ENCODE data around the gene MEGF9. TPM values are rescaled to one million over a fixed set of nuclear protein-coding genes. Genes with fewer than 3 reads are reported as not detected.

The MEGF9 gene
- total and polyA plus RNA-seq, 9 donors = 6.3 to 12.8 (median 7.2) TPM

- no peaks in the 10 kb centered on the region for H3K27me3 ChIP-seq (ENCODE audit: control insufficient read depth, insufficient read depth, low read length)
- H3K4me1 ChIP-seq (ENCODE audit: control insufficient read depth, insufficient read depth, low read length) = no peaks in the 10 kb centered on the region
- H3K36me3 ChIP-seq (ENCODE audit: control insufficient read depth, insufficient read depth, low read length) = no peaks in the 10 kb centered on the region
- H3K4me3 ChIP-seq (ENCODE audit: low read length) = no peak overlapping the region
- no peak overlapping the region for H3K27ac ChIP-seq (ENCODE audit: low read length)
- no peaks in the 10 kb centered on the region for H3K9me3 ChIP-seq (replicated peaks; ENCODE audit: control insufficient read depth, low read depth, low read length)
- no peak for DNase-seq
These were observed 97.0 kb downstream of the MEGF9 start for GRCh38 chr9:120616966-120617935.

- H3K27ac ChIP-seq (ENCODE audit: low read length) = no peak overlapping the region
- DNase-seq = no peak
- H3K4me3 ChIP-seq (ENCODE audit: low read length) = no peak overlapping the region
- no CpG with 5 or more reads among the region's 1 CpG for WGBS (ENCODE audit: insufficient coverage)
- H3K36me3 ChIP-seq (ENCODE audit: control insufficient read depth, insufficient read depth, low read length) = no peaks in the 10 kb centered on the region
- H3K9me3 ChIP-seq (replicated peaks; ENCODE audit: control insufficient read depth, low read depth, low read length) = no peaks in the 10 kb centered on the region
- no peaks in the 10 kb centered on the region for H3K27me3 ChIP-seq (ENCODE audit: control insufficient read depth, insufficient read depth, low read length)
- H3K4me1 ChIP-seq (ENCODE audit: control insufficient read depth, insufficient read depth, low read length) = no peaks in the 10 kb centered on the region
These were observed 102.1 kb downstream of the MEGF9 start for GRCh38 chr9:120612218-120612617.

- no peaks in the 10 kb centered on the region for H3K36me3 ChIP-seq (ENCODE audit: control insufficient read depth, insufficient read depth, low read length)
- H3K4me3 ChIP-seq (ENCODE audit: low read length) = no peak overlapping the region
- WGBS (ENCODE audit: insufficient coverage) = no CpG with 5 or more reads among the region's 1 CpG
- H3K27me3 ChIP-seq (ENCODE audit: control insufficient read depth, insufficient read depth, low read length) = no peaks in the 10 kb centered on the region
- H3K27ac ChIP-seq (ENCODE audit: low read length) = no peak overlapping the region
- H3K9me3 ChIP-seq (replicated peaks; ENCODE audit: control insufficient read depth, low read depth, low read length) = no peaks in the 10 kb centered on the region
- H3K4me1 ChIP-seq (ENCODE audit: control insufficient read depth, insufficient read depth, low read length) = no peaks in the 10 kb centered on the region
- DNase-seq = no peak
These were observed 102.6 kb downstream of the MEGF9 start for GRCh38 chr9:120611690-120612068.

- H3K27ac ChIP-seq (ENCODE audit: low read length) = no peak overlapping the region
- H3K4me3 ChIP-seq (ENCODE audit: low read length) = no peak overlapping the region
- H3K36me3 ChIP-seq (ENCODE audit: control insufficient read depth, insufficient read depth, low read length) = no peaks in the 10 kb centered on the region
- no peaks in the 10 kb centered on the region for H3K9me3 ChIP-seq (replicated peaks; ENCODE audit: control insufficient read depth, low read depth, low read length)
- no peaks in the 10 kb centered on the region for H3K27me3 ChIP-seq (ENCODE audit: control insufficient read depth, insufficient read depth, low read length)
- H3K4me1 ChIP-seq (ENCODE audit: control insufficient read depth, insufficient read depth, low read length) = no peaks in the 10 kb centered on the region
- no peak for DNase-seq
These were observed 103.1 kb downstream of the MEGF9 start for GRCh38 chr9:120610975-120611689.

- DNase-seq = no peak
- peaks cover 4% of the 10 kb centered on the region for H3K36me3 ChIP-seq (ENCODE audit: control insufficient read depth, insufficient read depth, low read length)
- H3K4me3 ChIP-seq (ENCODE audit: low read length) = no peak overlapping the region
- H3K27ac ChIP-seq (ENCODE audit: low read length) = no peak overlapping the region
- whole genome bisulfite sequencing (ENCODE audit: insufficient coverage) = no CpG with 5 or more reads among the region's 2 CpGs
- no peaks in the 10 kb centered on the region for H3K27me3 ChIP-seq (ENCODE audit: control insufficient read depth, insufficient read depth, low read length)
- no peaks in the 10 kb centered on the region for H3K9me3 ChIP-seq (replicated peaks; ENCODE audit: control insufficient read depth, low read depth, low read length)
- H3K4me1 ChIP-seq (ENCODE audit: control insufficient read depth, insufficient read depth, low read length) = no peaks in the 10 kb centered on the region
These were observed 104.6 kb downstream of the MEGF9 start for GRCh38 chr9:120609636-120610035.

GRCh38 chr9:120608421-120608820 lies 105.8 kb downstream of the MEGF9 start:
- Histone ChIP-seq H3K27me3 (ENCODE audit: control insufficient read depth, insufficient read depth, low read length) (no peaks in the 10 kb centered on the region), H3K36me3 (ENCODE audit: control insufficient read depth, insufficient read depth, low read length) (peaks cover 4% of the 10 kb centered on the region), H3K9me3 (replicated peaks; ENCODE audit: control insufficient read depth, low read depth, low read length) (no peaks in the 10 kb centered on the region), H3K27ac (ENCODE audit: low read length) (no peak overlapping the region), H3K4me3 (ENCODE audit: low read length) (no peak overlapping the region), H3K4me1 (ENCODE audit: control insufficient read depth, insufficient read depth, low read length) (no peaks in the 10 kb centered on the region)
- DNase-seq = no peak

- Histone ChIP-seq H3K4me3 (ENCODE audit: low read length) (no peak overlapping the region), H3K4me1 (ENCODE audit: control insufficient read depth, insufficient read depth, low read length) (no peaks in the 10 kb centered on the region), H3K27ac (ENCODE audit: low read length) (no peak overlapping the region), H3K36me3 (ENCODE audit: control insufficient read depth, insufficient read depth, low read length) (peaks cover 4% of the 10 kb centered on the region), H3K27me3 (ENCODE audit: control insufficient read depth, insufficient read depth, low read length) (no peaks in the 10 kb centered on the region), H3K9me3 (replicated peaks; ENCODE audit: control insufficient read depth, low read depth, low read length) (no peaks in the 10 kb centered on the region)
- no peak for DNase-seq
- no CpG with 5 or more reads among the region's 1 CpG for WGBS (ENCODE audit: insufficient coverage)
These were observed 110.7 kb downstream of the MEGF9 start for GRCh38 chr9:120603591-120603990.

- Histone ChIP-seq H3K4me1 (ENCODE audit: control insufficient read depth, insufficient read depth, low read length) (no peaks in the 10 kb centered on the region), H3K9me3 (replicated peaks; ENCODE audit: control insufficient read depth, low read depth, low read length) (no peaks in the 10 kb centered on the region), H3K27me3 (ENCODE audit: control insufficient read depth, insufficient read depth, low read length) (no peaks in the 10 kb centered on the region), H3K4me3 (ENCODE audit: low read length) (no peak overlapping the region), H3K27ac (ENCODE audit: low read length) (no peak overlapping the region), H3K36me3 (ENCODE audit: control insufficient read depth, insufficient read depth, low read length) (peaks cover 4% of the 10 kb centered on the region)
- WGBS (ENCODE audit: insufficient coverage) = no CpG with 5 or more reads among the region's 1 CpG
- DNase-seq = no peak
These were observed 111.3 kb downstream of the MEGF9 start for GRCh38 chr9:120603010-120603409.

GRCh38 chr9:120593955-120594277 lies 120.4 kb downstream of the MEGF9 start:
- Histone ChIP-seq H3K27me3 (ENCODE audit: control insufficient read depth, insufficient read depth, low read length) (no peaks in the 10 kb centered on the region), H3K36me3 (ENCODE audit: control insufficient read depth, insufficient read depth, low read length) (no peaks in the 10 kb centered on the region), H3K9me3 (replicated peaks; ENCODE audit: control insufficient read depth, low read depth, low read length) (no peaks in the 10 kb centered on the region), H3K4me1 (ENCODE audit: control insufficient read depth, insufficient read depth, low read length) (no peaks in the 10 kb centered on the region), H3K4me3 (ENCODE audit: low read length) (no peak overlapping the region), H3K27ac (ENCODE audit: low read length) (no peak overlapping the region)
- no peak for DNase-seq
- no CpG with 5 or more reads among the region's 2 CpGs for WGBS (ENCODE audit: insufficient coverage)

- DNase-seq = no peak
These were observed 120.9 kb downstream of the MEGF9 start for GRCh38 chr9:120593250-120593954.

More at GRCh38 chr9:120593250-120593954, 120.9 kb downstream of the MEGF9 start:
- Histone ChIP-seq H3K4me1 (ENCODE audit: control insufficient read depth, insufficient read depth, low read length) (no peaks in the 10 kb centered on the region), H3K27me3 (ENCODE audit: control insufficient read depth, insufficient read depth, low read length) (no peaks in the 10 kb centered on the region), H3K4me3 (ENCODE audit: low read length) (no peak overlapping the region), H3K36me3 (ENCODE audit: control insufficient read depth, insufficient read depth, low read length) (no peaks in the 10 kb centered on the region), H3K9me3 (replicated peaks; ENCODE audit: control insufficient read depth, low read depth, low read length) (no peaks in the 10 kb centered on the region), H3K27ac (ENCODE audit: low read length) (no peak overlapping the region)
- WGBS (ENCODE audit: insufficient coverage) = no CpG with 5 or more reads among the region's 5 CpGs
